SK-N-SH (cell line): ENCODE data around the gene MAP7. TPM values are rescaled to one million over a fixed set of nuclear protein-coding genes. Genes with fewer than 3 reads are reported as not detected.

Source experiments
- CTCF ChIA-PET: fragments of 300-600, 350-600 bp; formaldehyde crosslinking; extraction: SDS; loops from one replicate; lab custom pipeline; 2021; lab: Yijun Ruan, JAX
- POLR2A ChIA-PET: fragments of 350-600 bp; sonication (Branson Sonifier 250); formaldehyde crosslinking; extraction: SDS; loops from one replicate; lab custom pipeline; 2020; ENCODE audit warnings: antibody characterized with exemption, inconsistent platforms; lab: Yijun Ruan, JAX
- DNase-seq: peaks from one replicate; pipeline ENCODE4 v3.0.0; 2012
- H2AFZ ChIP-seq: fragments of 200-600 bp; sonication (generic); 2 replicates; pipeline ENCODE4 v1.8.1; 2016; ENCODE audit warnings: antibody characterized with exemption, mild to moderate bottlenecking, low read depth
- H3F3A ChIP-seq: fragments of 200-600 bp; sonication (generic); replicated peaks from 2 replicates; pipeline ENCODE3; 2016; ENCODE audit warnings: antibody characterized with exemption, mild to moderate bottlenecking; ENCODE audit not compliant: insufficient read depth
- H3K27ac ChIP-seq, 2 experiments: fragments of 200-500 bp in 1 of 2; fragments of 200-600 bp in 1 of 2; sonication (Bioruptor generic) in 1 of 2; sonication (generic), shearing (Covaris generic) in 1 of 2; 2 replicates each; pipeline versions ENCODE4 v1.5.1 to v1.6.1; 2014 to 2016; ENCODE audit warnings: low read depth in 2 of 2, inconsistent platforms in 1 of 2, low read length in 1 of 2, mild to moderate bottlenecking in 1 of 2, mixed read lengths in 1 of 2
- H3K27me3 ChIP-seq: fragments of 200-600 bp; sonication (generic), shearing (Covaris generic); 2 replicates; pipeline ENCODE4 v1.6.1; 2016; ENCODE audit warnings: mixed run types; ENCODE audit not compliant: insufficient read depth
- H3K36me3 ChIP-seq, 2 experiments: fragments of 200-500 bp in 1 of 2; fragments of 200-600 bp in 1 of 2; sonication (Bioruptor generic) in 1 of 2; sonication (generic) in 1 of 2; replicated peaks in 1 of 2; 2 replicates each; pipeline versions ENCODE3 to v1.5.1; 2014 to 2016; ENCODE audit warnings: low read length in 1 of 2, mild to moderate bottlenecking in 1 of 2; ENCODE audit not compliant: insufficient read depth in 2 of 2, control insufficient read depth in 1 of 2
- H3K4me1 ChIP-seq, 2 experiments: fragments of 200-500 bp in 1 of 2; fragments of 200-600 bp in 1 of 2; sonication (Bioruptor generic) in 1 of 2; sonication (generic), shearing (Covaris generic) in 1 of 2; 2 replicates each; pipeline versions ENCODE4 v1.5.1 to v1.6.1; 2014 to 2016; ENCODE audit warnings: low read depth in 1 of 2, low read length in 1 of 2, mixed run types in 1 of 2; ENCODE audit not compliant: insufficient read depth in 2 of 2, control insufficient read depth in 1 of 2
- H3K4me2 ChIP-seq: fragments of 200-600 bp; sonication (generic), shearing (Covaris generic); 2 replicates; pipeline ENCODE4 v1.6.1; 2017; ENCODE audit warnings: mixed run types
- H3K4me3 ChIP-seq, 2 experiments: fragments of 200-500 bp in 1 of 2; fragments of 200-600 bp in 1 of 2; sonication (Bioruptor generic) in 1 of 2; sonication (generic), shearing (Covaris generic) in 1 of 2; 2 replicates each; pipeline versions ENCODE4 v1.5.1 to v1.8.1; 2014 to 2016; ENCODE audit warnings: low read depth in 2 of 2, inconsistent platforms in 1 of 2, low read length in 1 of 2, mild to moderate bottlenecking in 1 of 2, mixed read lengths in 1 of 2, moderate library complexity in 1 of 2
- H3K79me2 ChIP-seq: fragments of 200-600 bp; sonication (generic); 2 replicates; pipeline ENCODE4 v1.8.1; 2017; ENCODE audit warnings: mild to moderate bottlenecking; ENCODE audit not compliant: insufficient read depth
- H3K9ac ChIP-seq: fragments of 200-600 bp; sonication (generic); 2 replicates; pipeline ENCODE4 v1.6.1; 2017; ENCODE audit warnings: mixed run types
- H3K9me2 ChIP-seq: fragments of 200-600 bp; sonication (generic); 2 replicates; pipeline ENCODE4 v1.6.1; 2017; ENCODE audit warnings: mixed run types
- H3K9me3 ChIP-seq: fragments of 200-600 bp; sonication (generic); 2 replicates; pipeline ENCODE4 v1.6.1; 2017; ENCODE audit warnings: mixed run types, mild to moderate bottlenecking, moderate library complexity
- H4K20me1 ChIP-seq: fragments of 200-600 bp; sonication (generic); 2 replicates; pipeline ENCODE4 v1.6.1; 2017; ENCODE audit warnings: mild to moderate bottlenecking, mixed run types; ENCODE audit not compliant: insufficient read depth
- CHD2 ChIP-seq: fragments of 150-350 bp; IDR thresholded peaks from 2 replicates; pipeline ENCODE4 v1.6.1; 2018; ENCODE audit warnings: low read length; ENCODE audit not compliant: partially characterized antibody
- CTCF ChIP-seq: fragments of 200-600 bp; sonication (generic); IDR thresholded peaks from 2 replicates; pipeline ENCODE4 v1.6.1; 2017; ENCODE audit warnings: antibody characterized with exemption, mild to moderate bottlenecking, moderate library complexity
- FOSL2 ChIP-seq: IDR thresholded peaks from 2 replicates; pipeline ENCODE4 v1.4.0; 2012; ENCODE audit warnings: low read depth, mild to moderate bottlenecking, moderate library complexity, borderline replicate concordance
- FOXJ3 ChIP-seq: sonication (generic); formaldehyde crosslinking; IDR thresholded peaks from 2 replicates; pipeline ENCODE4 v1.5.1; 2020; ENCODE audit warnings: mild to moderate bottlenecking, missing genetic modification reagents
- JUND ChIP-seq: IDR thresholded peaks from 2 replicates; pipeline ENCODE4 v1.4.0; 2012
- MXI1 ChIP-seq: IDR thresholded peaks from 2 replicates; pipeline ENCODE4 v1.6.1; 2012; ENCODE audit warnings: mild to moderate bottlenecking, low read depth, low read length, improper control_type of control experiment
- NFIC ChIP-seq: IDR thresholded peaks from 2 replicates; pipeline ENCODE4 v1.4.0; 2012; ENCODE audit warnings: borderline replicate concordance
- NRF1 ChIP-seq: IDR thresholded peaks from 2 replicates; pipeline ENCODE4 v1.6.1; 2012; ENCODE audit warnings: low read depth, mild to moderate bottlenecking, low read length
- RCOR1 ChIP-seq: fragments of 150-350 bp; IDR thresholded peaks from 2 replicates; pipeline ENCODE4 v1.6.1; 2017; ENCODE audit warnings: antibody characterized with exemption, low read length
- RXRA ChIP-seq: IDR thresholded peaks from 2 replicates; pipeline ENCODE4 v1.4.0; 2012; ENCODE audit warnings: low read depth, mild to moderate bottlenecking, borderline replicate concordance
- TCF12 ChIP-seq: IDR thresholded peaks from 2 replicates; pipeline ENCODE4 v1.4.0; 2012
- TEAD4 ChIP-seq: IDR thresholded peaks from 2 replicates; pipeline ENCODE4 v1.4.0; 2012; ENCODE audit warnings: mild to moderate bottlenecking, borderline replicate concordance; ENCODE audit not compliant: insufficient read depth
- USF1 ChIP-seq: IDR thresholded peaks from 2 replicates; pipeline ENCODE4 v1.4.0; 2012; ENCODE audit warnings: low read depth, borderline replicate concordance
- YY1 ChIP-seq: IDR thresholded peaks from 2 replicates; pipeline ENCODE4 v1.4.0; 2012; ENCODE audit warnings: low read depth, mild to moderate bottlenecking
- ZBTB33 ChIP-seq: IDR thresholded peaks from 2 replicates; pipeline ENCODE4 v1.4.0; 2012; ENCODE audit warnings: low read depth, borderline replicate concordance
- WGBS: methylation state at CpG from one replicate; pipeline ENCODE4 v1.1.6; 2017; ENCODE audit warnings: low lambda C conversion rate; 5-methylcytosine and 5-hydroxymethylcytosine counted together
- polyA plus RNA-seq, 3 experiments: library from polyadenylated mRNA; depleted of rRNA; stranded (reverse); fragments of >200 nt; gene quantifications; 2 replicates each; pipeline ENCODE4 v1.2.3, GENCODE V29; 2012
- TF ChIP-seq, protein P1 (sequence below): IDR thresholded peaks from 2 replicates; pipeline ENCODE4 v1.4.0; 2012; ENCODE audit warnings: low read depth
- TF ChIP-seq, protein P2 (sequence below): fragments of 150-350 bp; IDR thresholded peaks from 2 replicates; pipeline ENCODE4 v1.6.1; 2016; ENCODE audit warnings: mild to moderate bottlenecking, low read depth, low read length
- TF ChIP-seq, protein P3 (sequence below): IDR thresholded peaks from 2 replicates; pipeline ENCODE4 v1.6.1; 2012; ENCODE audit warnings: mild to moderate bottlenecking, low read depth, low read length, moderate library complexity

Gene MAP7
- polyA plus RNA-seq, 1 of the 3 experiments (the other 2 are of a cell fraction): 0.76 TPM

DNA sequence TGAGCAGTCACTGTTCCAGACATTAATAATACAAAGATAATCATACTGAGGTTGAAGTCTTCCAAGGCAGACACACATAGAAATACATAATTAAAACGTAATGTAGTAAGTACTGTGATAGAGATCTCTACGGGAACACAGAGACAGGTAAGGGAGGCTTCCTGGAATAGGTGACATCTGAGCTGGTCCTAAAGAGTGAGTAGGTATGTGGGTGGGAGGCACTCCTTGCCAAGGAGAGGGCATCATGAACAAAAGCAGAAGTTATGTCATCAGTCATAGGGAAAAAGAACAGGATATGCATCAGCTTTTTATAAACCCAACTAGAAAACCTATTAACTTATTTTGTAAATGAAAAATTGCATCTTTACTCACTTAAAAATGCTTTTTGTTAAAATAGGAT is 110.0 kb downstream of the MAP7 start:
- no peaks in the 10 kb centered on the region; a peak in 1 of 4 replicates for H3K4me1 ChIP-seq
- H3K4me2 ChIP-seq: no peak overlapping the region
- no peaks in the 10 kb centered on the region for H4K20me1 ChIP-seq
- TF ChIP-seq ZBTB33 (no peak), MXI1 (no peak), YY1 (no peak), USF1 (no peak), TCF12 (no peak), RCOR1 (no peak)
- TF ChIP-seq, protein P1, sequence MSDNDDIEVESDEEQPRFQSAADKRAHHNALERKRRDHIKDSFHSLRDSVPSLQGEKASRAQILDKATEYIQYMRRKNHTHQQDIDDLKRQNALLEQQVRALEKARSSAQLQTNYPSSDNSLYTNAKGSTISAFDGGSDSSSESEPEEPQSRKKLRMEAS: no peak
- no peak for DNase-seq
- CTCF ChIA-PET: interaction anchor here (0.5 to 0.9 kb wide), 2 partner anchors 11 to 55 kb away, joined by 3 to 4 read pairs; no protein-coding TSS in a partner anchor
- no peak overlapping the region for H3K4me3 ChIP-seq
- WGBS: 82% methylated on average over 2 of the region's 2 CpGs
- H3F3A ChIP-seq: no peaks in the 10 kb centered on the region
- H3K9me2 ChIP-seq: no peaks in the 10 kb centered on the region
- no peaks in the 10 kb centered on the region for H3K9me3 ChIP-seq
- H3K79me2 ChIP-seq: no peaks in the 10 kb centered on the region
- H3K27ac ChIP-seq: no peak overlapping the region
- no peak overlapping the region for H3K9ac ChIP-seq
- POLR2A ChIA-PET: no interaction called here
- H3K36me3 ChIP-seq: no peaks in the 10 kb centered on the region
- no peaks in the 10 kb centered on the region for H3K27me3 ChIP-seq
- no peak overlapping the region for H2AFZ ChIP-seq

DNA sequence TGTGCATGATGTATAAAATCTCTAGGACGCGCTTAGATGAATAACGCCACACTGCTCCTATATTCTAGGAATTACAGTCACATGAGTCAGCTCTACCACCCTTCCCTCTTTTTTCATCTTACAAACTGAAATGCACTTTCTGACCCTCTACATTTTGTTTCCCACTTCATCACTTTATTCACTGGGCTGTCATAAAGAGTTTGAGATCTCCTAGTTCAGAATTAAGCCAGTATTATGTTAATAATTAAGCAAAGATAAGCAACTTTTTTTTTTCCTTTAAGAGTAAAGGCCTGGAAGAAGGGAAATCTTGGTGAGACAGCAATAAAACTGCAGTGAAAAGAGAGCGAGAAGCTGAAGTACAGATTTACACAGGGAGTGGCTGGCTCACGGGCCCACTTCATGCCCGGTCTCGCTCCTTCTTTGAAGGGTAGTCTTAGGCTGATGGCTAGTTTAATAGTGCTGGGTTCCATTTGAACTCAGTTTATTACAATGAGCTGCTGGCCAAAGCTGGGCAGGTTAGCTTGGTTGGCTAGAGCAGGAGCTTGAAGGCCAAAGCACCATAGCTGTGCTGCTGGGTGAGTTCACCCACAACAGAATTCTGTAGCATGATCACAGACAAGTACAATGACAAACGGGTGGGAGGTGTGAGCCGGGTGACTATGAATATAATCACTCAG is 110.6 kb downstream of the MAP7 start:
- H3K4me2 ChIP-seq: no peak overlapping the region
- TF ChIP-seq RXRA: no peak
- no peak for TF ChIP-seq YY1
- no peak for TF ChIP-seq TEAD4
- TF ChIP-seq, protein P2, sequence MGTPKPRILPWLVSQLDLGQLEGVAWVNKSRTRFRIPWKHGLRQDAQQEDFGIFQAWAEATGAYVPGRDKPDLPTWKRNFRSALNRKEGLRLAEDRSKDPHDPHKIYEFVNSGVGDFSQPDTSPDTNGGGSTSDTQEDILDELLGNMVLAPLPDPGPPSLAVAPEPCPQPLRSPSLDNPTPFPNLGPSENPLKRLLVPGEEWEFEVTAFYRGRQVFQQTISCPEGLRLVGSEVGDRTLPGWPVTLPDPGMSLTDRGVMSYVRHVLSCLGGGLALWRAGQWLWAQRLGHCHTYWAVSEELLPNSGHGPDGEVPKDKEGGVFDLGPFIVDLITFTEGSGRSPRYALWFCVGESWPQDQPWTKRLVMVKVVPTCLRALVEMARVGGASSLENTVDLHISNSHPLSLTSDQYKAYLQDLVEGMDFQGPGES: no peak
- TF ChIP-seq TCF12: no peak
- no peak for TF ChIP-seq FOSL2
- TF ChIP-seq JUND: no peak
- TF ChIP-seq CHD2: no peak
- no peak for TF ChIP-seq NFIC
- TF ChIP-seq, protein P3, sequence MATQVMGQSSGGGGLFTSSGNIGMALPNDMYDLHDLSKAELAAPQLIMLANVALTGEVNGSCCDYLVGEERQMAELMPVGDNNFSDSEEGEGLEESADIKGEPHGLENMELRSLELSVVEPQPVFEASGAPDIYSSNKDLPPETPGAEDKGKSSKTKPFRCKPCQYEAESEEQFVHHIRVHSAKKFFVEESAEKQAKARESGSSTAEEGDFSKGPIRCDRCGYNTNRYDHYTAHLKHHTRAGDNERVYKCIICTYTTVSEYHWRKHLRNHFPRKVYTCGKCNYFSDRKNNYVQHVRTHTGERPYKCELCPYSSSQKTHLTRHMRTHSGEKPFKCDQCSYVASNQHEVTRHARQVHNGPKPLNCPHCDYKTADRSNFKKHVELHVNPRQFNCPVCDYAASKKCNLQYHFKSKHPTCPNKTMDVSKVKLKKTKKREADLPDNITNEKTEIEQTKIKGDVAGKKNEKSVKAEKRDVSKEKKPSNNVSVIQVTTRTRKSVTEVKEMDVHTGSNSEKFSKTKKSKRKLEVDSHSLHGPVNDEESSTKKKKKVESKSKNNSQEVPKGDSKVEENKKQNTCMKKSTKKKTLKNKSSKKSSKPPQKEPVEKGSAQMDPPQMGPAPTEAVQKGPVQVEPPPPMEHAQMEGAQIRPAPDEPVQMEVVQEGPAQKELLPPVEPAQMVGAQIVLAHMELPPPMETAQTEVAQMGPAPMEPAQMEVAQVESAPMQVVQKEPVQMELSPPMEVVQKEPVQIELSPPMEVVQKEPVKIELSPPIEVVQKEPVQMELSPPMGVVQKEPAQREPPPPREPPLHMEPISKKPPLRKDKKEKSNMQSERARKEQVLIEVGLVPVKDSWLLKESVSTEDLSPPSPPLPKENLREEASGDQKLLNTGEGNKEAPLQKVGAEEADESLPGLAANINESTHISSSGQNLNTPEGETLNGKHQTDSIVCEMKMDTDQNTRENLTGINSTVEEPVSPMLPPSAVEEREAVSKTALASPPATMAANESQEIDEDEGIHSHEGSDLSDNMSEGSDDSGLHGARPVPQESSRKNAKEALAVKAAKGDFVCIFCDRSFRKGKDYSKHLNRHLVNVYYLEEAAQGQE: no peak
- no peak for TF ChIP-seq NRF1
- no peak for TF ChIP-seq CTCF
- no peak for TF ChIP-seq FOXJ3 (CRISPR knock-in tag)

More for the DNA sequence above, 110.6 kb downstream of the MAP7 start:
- H3K27ac ChIP-seq: no peak overlapping the region
- H2AFZ ChIP-seq: no peak overlapping the region
- peaks cover 0 to 1% of the 10 kb centered on the region in 2 experiments; a peak in 1 of 4 replicates for H3K4me1 ChIP-seq
- no peaks in the 10 kb centered on the region for H3K27me3 ChIP-seq
- no peak overlapping the region for H3K4me3 ChIP-seq
- no peaks in the 10 kb centered on the region for H3K36me3 ChIP-seq
- H3K9me3 ChIP-seq: no peaks in the 10 kb centered on the region
- no peaks in the 10 kb centered on the region for H3K79me2 ChIP-seq
- no peaks in the 10 kb centered on the region for H3F3A ChIP-seq
- DNase-seq: no peak
- ChIA-PET CTCF (interaction anchor here (0.9 kb wide), 1 partner anchor 10 kb away, joined by 4 read pairs; no protein-coding TSS in a partner anchor), POLR2A (no interaction called here)
- WGBS: 73% methylated on average over 9 of the region's 9 CpGs
- H4K20me1 ChIP-seq: no peaks in the 10 kb centered on the region
- no peaks in the 10 kb centered on the region for H3K9me2 ChIP-seq
- H3K9ac ChIP-seq: no peak overlapping the region
